Prostate gland (tissue), 2 donors: ENCODE measurements around the gene NFILZ. TPM values are rescaled to one million over a fixed set of nuclear protein-coding genes. Genes with fewer than 3 reads are reported as not detected.
A peak's percentile ranks its signal among the peaks of the same experiment; 100 is the strongest.

Source experiments
- DNase-seq: peaks from one replicate; pipeline ENCODE4 v3.0.0-alpha.2; 2019; ENCODE audit warnings: low spot score
- H3K27ac ChIP-seq, 2 donors: fragments of 200-600 bp; sonication (generic); 2 replicates each; pipeline ENCODE4 v1.5.1; 2017 to 2019
- H3K27me3 ChIP-seq: fragments of 200-600 bp; sonication (generic); replicated peaks from 2 replicates; pipeline ENCODE4 v1.5.1; 2019; ENCODE audit not compliant: insufficient read depth
- H3K36me3 ChIP-seq, 2 donors: fragments of 200-600 bp; sonication (generic); 1 replicate in 1 of 2; 2 replicates in 1 of 2; pipeline versions ENCODE4 v1.5.1 to v1.8.1; 2017 to 2019
- H3K4me1 ChIP-seq: fragments of 200-600 bp; sonication (generic); replicated peaks from 2 replicates; pipeline ENCODE4 v1.5.1; 2019
- H3K4me3 ChIP-seq, 2 donors: fragments of 200-600 bp; sonication (generic); 2 replicates each; pipeline ENCODE4 v1.5.1; 2017 to 2019
- H3K9me3 ChIP-seq: fragments of 200-600 bp; sonication (generic); 2 replicates; pipeline ENCODE4 v1.5.1; 2017
- POLR2A ChIP-seq: fragments of 450-650 bp; IDR thresholded peaks from one replicate; pipeline ENCODE4 v1.6.1; 2016; ENCODE audit warnings: antibody characterized with exemption, mild to moderate bottlenecking
- POLR2AphosphoS5 ChIP-seq: sonication (generic); formaldehyde crosslinking; IDR thresholded peaks from one replicate; pipeline ENCODE4 v1.6.1; 2017; ENCODE audit warnings: antibody characterized with exemption
- WGBS: methylation state at CpG from one replicate; pipeline ENCODE4 v1.1.5; 2018; 5-methylcytosine and 5-hydroxymethylcytosine counted together
- intact Hi-C: fragments of 100-400 bp; cut with DNase I; formaldehyde crosslinking; loops from one replicate; pipeline ENCODE4 v1.14.2; 2022
- total RNA-seq, 2 donors: library from RNA; depleted of rRNA; stranded (reverse); fragments of >200 nt; gene quantifications; one replicate each; pipeline ENCODE4 v1.1.0, GENCODE V29; 2016
- TF ChIP-seq, protein P1 (sequence below), 4 experiments: fragments of 200-600 bp in 2 of 4; fragments of 450-650 bp in 2 of 4; sonication (generic) in 2 of 4; IDR thresholded peaks; 1 replicate in 3 of 4; 2 replicates in 1 of 4; pipeline ENCODE4 v1.5.1; 2016 to 2019; ENCODE audit warnings: antibody characterized with exemption in 4 of 4, mild to moderate bottlenecking in 2 of 4, moderate library complexity in 2 of 4

The NFILZ gene
- total RNA-seq, 2 donors from 2014 or later = not detected

DNA sequence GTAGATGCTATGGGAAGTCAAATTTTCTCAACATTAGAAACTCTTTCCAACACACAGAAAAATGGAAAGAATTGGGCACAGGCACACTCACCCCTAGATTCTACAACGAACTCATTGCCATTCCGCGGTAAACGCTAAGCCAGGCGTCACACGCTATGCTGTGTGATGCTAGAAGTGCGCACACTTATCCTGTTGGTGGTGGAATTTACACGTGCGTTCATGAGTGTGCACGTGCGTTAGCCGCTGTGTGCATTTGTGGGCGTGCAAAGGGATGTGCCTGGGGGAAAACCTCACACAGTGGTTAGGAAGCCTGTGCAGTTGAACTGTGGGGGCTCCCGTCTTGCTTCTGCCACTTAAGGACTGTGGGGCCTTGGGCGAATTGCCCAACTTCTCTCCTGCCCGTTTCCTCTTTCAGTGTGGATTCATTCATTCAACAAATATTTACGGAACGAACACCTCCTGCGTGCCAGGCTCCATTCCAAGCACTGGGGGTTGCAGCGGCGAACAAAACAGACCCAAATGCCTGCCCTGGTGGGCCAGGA is 7.7 kb downstream of the NFILZ start:
- Histone ChIP-seq H3K9me3 (no peaks in the 10 kb centered on the region), H3K4me1 (no peaks in the 10 kb centered on the region), H3K27ac (no peak overlapping the region), H3K4me3 (no peak overlapping the region), H3K36me3 (no peaks in the 10 kb centered on the region), H3K27me3 (no peaks in the 10 kb centered on the region)
- peak; percentile 19 for DNase-seq
- 45% methylated on average over 21 of the region's 21 CpGs for WGBS
- TF ChIP-seq POLR2A (no peak), POLR2AphosphoS5 (no peak)
- TF ChIP-seq, protein P1, sequence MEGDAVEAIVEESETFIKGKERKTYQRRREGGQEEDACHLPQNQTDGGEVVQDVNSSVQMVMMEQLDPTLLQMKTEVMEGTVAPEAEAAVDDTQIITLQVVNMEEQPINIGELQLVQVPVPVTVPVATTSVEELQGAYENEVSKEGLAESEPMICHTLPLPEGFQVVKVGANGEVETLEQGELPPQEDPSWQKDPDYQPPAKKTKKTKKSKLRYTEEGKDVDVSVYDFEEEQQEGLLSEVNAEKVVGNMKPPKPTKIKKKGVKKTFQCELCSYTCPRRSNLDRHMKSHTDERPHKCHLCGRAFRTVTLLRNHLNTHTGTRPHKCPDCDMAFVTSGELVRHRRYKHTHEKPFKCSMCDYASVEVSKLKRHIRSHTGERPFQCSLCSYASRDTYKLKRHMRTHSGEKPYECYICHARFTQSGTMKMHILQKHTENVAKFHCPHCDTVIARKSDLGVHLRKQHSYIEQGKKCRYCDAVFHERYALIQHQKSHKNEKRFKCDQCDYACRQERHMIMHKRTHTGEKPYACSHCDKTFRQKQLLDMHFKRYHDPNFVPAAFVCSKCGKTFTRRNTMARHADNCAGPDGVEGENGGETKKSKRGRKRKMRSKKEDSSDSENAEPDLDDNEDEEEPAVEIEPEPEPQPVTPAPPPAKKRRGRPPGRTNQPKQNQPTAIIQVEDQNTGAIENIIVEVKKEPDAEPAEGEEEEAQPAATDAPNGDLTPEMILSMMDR (IDR thresholded peaks at IDR 0.05) = no peak
- intact Hi-C loops = no loop called here

DNA sequence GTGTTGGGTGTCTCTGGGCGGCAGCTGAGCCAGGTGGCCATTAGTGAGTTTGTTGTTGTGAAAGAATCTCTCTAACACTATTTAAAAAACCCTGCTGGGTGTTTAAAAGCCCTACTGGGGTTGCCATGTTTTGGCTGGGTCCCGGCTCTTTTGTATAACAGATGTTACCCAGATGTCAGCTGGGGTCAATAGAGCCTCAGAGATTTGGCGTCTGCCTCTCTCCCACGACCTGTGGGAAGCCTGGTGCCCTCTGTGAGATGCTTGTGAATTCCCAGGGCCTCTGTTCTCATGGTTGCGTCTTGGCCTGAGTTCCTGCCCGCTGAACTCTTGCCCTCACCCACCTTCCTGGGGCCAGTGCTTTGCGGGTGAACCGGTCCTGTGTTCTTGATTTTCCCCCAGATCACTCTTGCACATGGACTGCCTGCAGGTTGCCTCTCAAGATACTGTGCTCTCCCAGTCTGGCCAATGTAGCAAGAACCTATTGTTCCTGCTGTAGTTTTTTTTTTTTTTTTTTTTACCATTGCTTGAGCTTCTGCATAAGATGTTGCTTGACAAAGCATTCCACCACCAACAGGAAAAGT is 9.5 kb downstream of the NFILZ start:
- H3K4me3 ChIP-seq = no peak overlapping the region
- 40% methylated on average over 8 of the region's 8 CpGs for WGBS

DNA sequence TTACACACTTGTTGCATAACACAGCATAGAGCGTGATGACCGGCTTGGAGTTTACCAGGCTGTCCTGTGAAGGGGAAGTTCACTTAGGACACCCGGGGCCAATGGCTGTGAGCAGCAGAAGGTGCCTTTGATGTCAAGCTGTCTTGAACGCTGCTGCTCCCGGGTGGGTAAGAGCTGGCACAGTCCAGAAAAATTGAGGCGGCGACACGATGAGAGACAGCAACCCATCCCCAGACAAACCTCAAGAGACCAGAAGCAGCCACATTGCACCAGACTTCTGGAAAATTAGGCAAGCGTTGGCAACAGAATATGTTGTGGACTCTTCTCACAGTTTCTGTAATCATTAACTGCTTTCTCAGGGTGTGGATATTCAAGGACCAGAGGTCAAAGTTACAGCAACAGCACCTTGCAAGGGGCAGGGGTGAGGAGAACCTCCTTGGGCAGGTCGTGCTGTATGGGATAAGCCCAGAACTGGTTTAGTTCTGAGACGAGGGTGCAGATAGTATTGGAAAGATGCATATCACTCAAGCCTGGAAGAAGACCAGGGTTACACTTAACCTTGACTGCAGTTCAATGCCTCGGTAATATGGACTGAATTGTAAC is 10.1 kb downstream of the NFILZ start:
- TF ChIP-seq, protein P1 (IDR thresholded peaks at IDR 0.05) = no peak
- TF ChIP-seq POLR2AphosphoS5 = no peak
- no peak for TF ChIP-seq POLR2A
- WGBS = 66% methylated on average over 12 of the region's 12 CpGs
- Histone ChIP-seq H3K27me3 (no peaks in the 10 kb centered on the region), H3K27ac (no peak overlapping the region), H3K4me3 (no peak overlapping the region), H3K4me1 (no peaks in the 10 kb centered on the region), H3K9me3 (no peaks in the 10 kb centered on the region), H3K36me3 (no peaks in the 10 kb centered on the region)
- intact Hi-C loops = no loop called here
- no peak for DNase-seq

More for the DNA sequence above, 9.5 kb downstream of the NFILZ start:
- TF ChIP-seq POLR2A = no peak
- TF ChIP-seq, protein P1 (IDR thresholded peaks at IDR 0.05) = no peak
- TF ChIP-seq POLR2AphosphoS5 = no peak
- DNase-seq = no peak
- intact Hi-C loops = no loop called here
- Histone ChIP-seq H3K9me3 (no peaks in the 10 kb centered on the region), H3K4me1 (no peaks in the 10 kb centered on the region), H3K36me3 (no peaks in the 10 kb centered on the region), H3K27ac (no peak overlapping the region), H3K27me3 (no peaks in the 10 kb centered on the region)

DNA sequence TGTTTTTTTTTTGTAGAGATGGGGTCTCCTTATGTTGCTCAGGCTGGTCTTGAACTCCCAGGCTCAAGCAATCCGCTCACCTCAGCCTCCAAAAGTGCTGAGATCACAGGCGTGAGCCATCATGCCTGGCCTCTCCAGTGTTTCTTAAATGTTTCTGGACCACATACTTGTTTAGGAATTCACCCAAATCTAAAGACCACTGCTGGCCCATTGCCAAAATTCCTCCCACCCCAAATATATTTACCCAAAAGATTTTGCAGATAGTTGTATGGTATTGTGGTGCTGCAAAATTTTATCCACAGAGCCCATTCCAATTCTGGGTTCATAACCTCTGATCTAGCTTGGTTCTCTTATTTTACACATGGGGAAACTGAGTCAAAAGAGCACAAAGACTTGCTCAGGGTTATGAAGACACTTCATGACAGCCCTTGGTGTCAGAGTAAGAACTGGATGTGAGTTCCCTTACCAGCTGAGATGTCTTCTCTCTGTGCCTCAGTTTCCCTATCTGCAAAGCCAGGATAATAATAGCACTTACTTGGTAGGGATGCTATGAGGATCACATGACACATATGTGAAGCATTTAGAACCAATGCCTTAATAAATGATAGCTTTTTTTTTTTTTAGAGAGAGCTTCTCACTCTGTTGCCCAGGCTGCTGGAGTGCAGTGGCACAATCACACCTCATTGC is 10.9 kb downstream of the NFILZ start:
- Histone ChIP-seq H3K27ac (no peak overlapping the region), H3K4me1 (no peaks in the 10 kb centered on the region), H3K36me3 (no peaks in the 10 kb centered on the region), H3K9me3 (no peaks in the 10 kb centered on the region), H3K4me3 (no peak overlapping the region), H3K27me3 (peaks cover under 1% of the 10 kb centered on the region)
- DNase-seq = no peak
- TF ChIP-seq, protein P1 (IDR thresholded peaks at IDR 0.05) = no peak
- TF ChIP-seq POLR2AphosphoS5 (no peak), POLR2A (no peak)
- intact Hi-C loops = no loop called here
- WGBS = 73% methylated on average over 2 of the region's 2 CpGs
